PC-3 (cell line): Measurements from ENCODE around the gene TMEM243.

Experiments
- CTCF ChIP-seq: fragments of 300-600 bp; sonication (generic); conservative IDR thresholded peaks from 2 replicates; pipeline ENCODE4 v1.5.1; 2017; ENCODE audit warnings: antibody characterized with exemption, low read depth, mild to moderate bottlenecking, low read length
- EZH2 ChIP-seq: fragments of 300-600 bp; sonication (generic); IDR thresholded peaks from one replicate; pipeline ENCODE4 v1.6.1; 2017; ENCODE audit warnings: antibody characterized with exemption, mild to moderate bottlenecking, low read length; ENCODE audit not compliant: unreplicated experiment

GRCh38 chr7:87212498-87212897 is 7.0 kb downstream of the TMEM243 start:
- TF ChIP-seq CTCF (no peak), EZH2 (no peak)
